MM.1S (cell line): ENCODE results near the gene FGF13.

ENCODE experiments used
- DNase-seq: peaks from one replicate; pipeline ENCODE4 v3.0.0-alpha.2; 2015
- H2AFZ ChIP-seq: fragments of 300-600 bp; sonication (generic); 2 replicates; pipeline ENCODE4 v1.6.0; 2016; ENCODE audit warnings: antibody characterized with exemption, low read length
- H3F3A ChIP-seq: fragments of 300-600 bp; sonication (generic); 2 replicates; pipeline ENCODE4 v1.6.1; 2016; ENCODE audit warnings: mild to moderate bottlenecking, antibody characterized with exemption, low read length, moderate library complexity, mixed read lengths; ENCODE audit not compliant: insufficient read depth
- H3K27ac ChIP-seq: fragments of 300-600 bp; sonication (generic); 2 replicates; pipeline ENCODE4 v1.5.1; 2016; ENCODE audit warnings: mild to moderate bottlenecking, low read length
- H3K27me3 ChIP-seq: fragments of 300-600 bp; sonication (generic); replicated peaks from 2 replicates; pipeline ENCODE4 v1.6.0; 2016; ENCODE audit warnings: low read length; ENCODE audit not compliant: insufficient read depth
- H3K36me3 ChIP-seq: fragments of 300-600 bp; sonication (generic); replicated peaks from 2 replicates; pipeline ENCODE4 v1.6.1; 2016; ENCODE audit warnings: mild to moderate bottlenecking, low read length, mixed read lengths; ENCODE audit not compliant: insufficient read depth
- H3K4me1 ChIP-seq: fragments of 300-600 bp; sonication (generic); 2 replicates; pipeline ENCODE4 v1.6.1; 2016; ENCODE audit warnings: low read length, mixed read lengths
- H3K4me2 ChIP-seq: fragments of 300-600 bp; sonication (generic); 2 replicates; pipeline ENCODE4 v1.6.0; 2016; ENCODE audit warnings: low read depth, low read length
- H3K4me3 ChIP-seq: fragments of 300-600 bp; sonication (generic); 2 replicates; pipeline ENCODE4 v1.5.1; 2016; ENCODE audit warnings: low read length, mixed read lengths
- H3K79me2 ChIP-seq: fragments of 300-600 bp; sonication (generic); 2 replicates; pipeline ENCODE4 v1.6.1; 2016; ENCODE audit warnings: mixed run types, low read length, mixed read lengths
- H3K9ac ChIP-seq: fragments of 300-600 bp; sonication (generic); 2 replicates; pipeline ENCODE4 v1.6.1; 2016; ENCODE audit warnings: low read length, mixed read lengths
- H3K9me2 ChIP-seq: fragments of 300-600 bp; sonication (generic); replicated peaks from 2 replicates; pipeline ENCODE4 v1.6.1; 2016; ENCODE audit warnings: mild to moderate bottlenecking, low read length, mixed read lengths; ENCODE audit not compliant: insufficient read depth
- H3K9me3 ChIP-seq: fragments of 300-600 bp; sonication (generic); replicated peaks from 2 replicates; pipeline ENCODE4 v1.6.1; 2016; ENCODE audit warnings: mild to moderate bottlenecking, low read length, mixed read lengths; ENCODE audit not compliant: insufficient read depth
- H4K20me1 ChIP-seq: fragments of 300-600 bp; sonication (generic); 2 replicates; pipeline ENCODE4 v1.6.1; 2016; ENCODE audit warnings: mild to moderate bottlenecking, low read length, moderate library complexity, mixed read lengths; ENCODE audit not compliant: insufficient read depth
- CTCF ChIP-seq: fragments of 300-600 bp; sonication (generic); IDR thresholded peaks from 2 replicates; pipeline ENCODE4 v1.5.1; 2016; ENCODE audit warnings: antibody characterized with exemption, low read length, mixed read lengths
- EZH2 ChIP-seq: fragments of 300-600 bp; sonication (generic); optimal IDR thresholded peaks from 2 replicates; pipeline ENCODE3; 2017; ENCODE audit warnings: low read depth, mild to moderate bottlenecking, antibody characterized with exemption, low read length, mixed read lengths
- EZH2phosphoT487 ChIP-seq: fragments of 300-600 bp; sonication (generic); IDR thresholded peaks from 2 replicates; pipeline ENCODE4 v1.6.1; 2018; ENCODE audit warnings: antibody characterized with exemption, low read length

FGF13 gene

GRCh38 chrX:138669693-138670092, 41.8 kb downstream of the FGF13 start:
- no peaks in the 10 kb centered on the region for H3K9me2 ChIP-seq
- no peaks in the 10 kb centered on the region for H3K79me2 ChIP-seq
- TF ChIP-seq EZH2phosphoT487 (no peak), EZH2 (no peak), CTCF (no peak)
- H3K4me1 ChIP-seq, result no peaks in the 10 kb centered on the region
- no peak overlapping the region for H2AFZ ChIP-seq
- no peaks in the 10 kb centered on the region for H3K9me3 ChIP-seq
- no peak overlapping the region for H3K4me2 ChIP-seq
- no peaks in the 10 kb centered on the region for H3K36me3 ChIP-seq
- no peak overlapping the region for H3K27ac ChIP-seq
- no peak overlapping the region for H3K4me3 ChIP-seq
- no peaks in the 10 kb centered on the region for H3K27me3 ChIP-seq
- H3K9ac ChIP-seq, result no peak overlapping the region
- H4K20me1 ChIP-seq, result no peaks in the 10 kb centered on the region
- H3F3A ChIP-seq, result no peaks in the 10 kb centered on the region
- no peak for DNase-seq

GRCh38 chrX:138664466-138664865, 47.1 kb downstream of the FGF13 start:
- TF ChIP-seq EZH2phosphoT487 (no peak), EZH2 (no peak), CTCF (no peak)
- Histone ChIP-seq H3K9ac (no peak overlapping the region), H3K36me3 (no peaks in the 10 kb centered on the region), H3K4me2 (no peak overlapping the region), H3F3A (no peaks in the 10 kb centered on the region), H3K9me3 (no peaks in the 10 kb centered on the region), H3K9me2 (no peaks in the 10 kb centered on the region), H3K4me3 (no peak overlapping the region), H3K79me2 (no peaks in the 10 kb centered on the region), H4K20me1 (no peaks in the 10 kb centered on the region), H3K4me1 (no peaks in the 10 kb centered on the region), H3K27me3 (no peaks in the 10 kb centered on the region), H3K27ac (no peak overlapping the region), H2AFZ (no peak overlapping the region)
- DNase-seq, result no peak

GRCh38 chrX:138664016-138664415, 47.5 kb downstream of the FGF13 start:
- TF ChIP-seq EZH2phosphoT487 (no peak), EZH2 (no peak), CTCF (no peak)
- Histone ChIP-seq H3K79me2 (no peaks in the 10 kb centered on the region), H3K27me3 (no peaks in the 10 kb centered on the region), H2AFZ (no peak overlapping the region), H4K20me1 (no peaks in the 10 kb centered on the region), H3K4me2 (no peak overlapping the region), H3K9ac (no peak overlapping the region), H3K36me3 (no peaks in the 10 kb centered on the region), H3K9me2 (no peaks in the 10 kb centered on the region), H3F3A (no peaks in the 10 kb centered on the region), H3K4me3 (no peak overlapping the region), H3K9me3 (no peaks in the 10 kb centered on the region), H3K27ac (no peak overlapping the region), H3K4me1 (no peaks in the 10 kb centered on the region)
- no peak for DNase-seq
